ENCODE data around the gene KRT26.

DNA sequence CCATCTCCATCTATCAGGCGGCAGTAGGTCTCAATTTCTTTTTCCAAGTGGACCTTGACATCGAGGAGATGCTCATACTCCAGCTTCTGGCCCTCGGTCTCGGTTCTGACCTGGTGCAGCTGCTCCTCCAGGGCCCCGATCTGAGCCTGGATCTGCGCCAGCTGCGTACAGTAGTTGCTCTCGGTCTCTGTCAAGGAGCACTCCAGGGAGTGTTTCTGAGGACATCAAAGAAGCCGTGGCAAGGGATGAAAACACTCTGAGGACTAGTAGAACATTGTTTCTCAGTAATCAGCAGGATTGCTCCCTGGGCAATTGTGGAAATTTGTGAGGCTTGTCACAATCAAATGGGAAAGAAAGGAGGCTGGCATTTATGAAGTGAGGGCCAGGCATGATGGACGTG lies 21.8 kb upstream of the KRT26 start:
- TF ChIP-seq POLR2A (IDR thresholded peaks at IDR 0.05) (no peak), EP300 (IDR thresholded peaks at IDR 0.05) (no peak), POLR2AphosphoS5 (IDR thresholded peaks at IDR 0.05) (no peak)
- TF ChIP-seq, protein P1, sequence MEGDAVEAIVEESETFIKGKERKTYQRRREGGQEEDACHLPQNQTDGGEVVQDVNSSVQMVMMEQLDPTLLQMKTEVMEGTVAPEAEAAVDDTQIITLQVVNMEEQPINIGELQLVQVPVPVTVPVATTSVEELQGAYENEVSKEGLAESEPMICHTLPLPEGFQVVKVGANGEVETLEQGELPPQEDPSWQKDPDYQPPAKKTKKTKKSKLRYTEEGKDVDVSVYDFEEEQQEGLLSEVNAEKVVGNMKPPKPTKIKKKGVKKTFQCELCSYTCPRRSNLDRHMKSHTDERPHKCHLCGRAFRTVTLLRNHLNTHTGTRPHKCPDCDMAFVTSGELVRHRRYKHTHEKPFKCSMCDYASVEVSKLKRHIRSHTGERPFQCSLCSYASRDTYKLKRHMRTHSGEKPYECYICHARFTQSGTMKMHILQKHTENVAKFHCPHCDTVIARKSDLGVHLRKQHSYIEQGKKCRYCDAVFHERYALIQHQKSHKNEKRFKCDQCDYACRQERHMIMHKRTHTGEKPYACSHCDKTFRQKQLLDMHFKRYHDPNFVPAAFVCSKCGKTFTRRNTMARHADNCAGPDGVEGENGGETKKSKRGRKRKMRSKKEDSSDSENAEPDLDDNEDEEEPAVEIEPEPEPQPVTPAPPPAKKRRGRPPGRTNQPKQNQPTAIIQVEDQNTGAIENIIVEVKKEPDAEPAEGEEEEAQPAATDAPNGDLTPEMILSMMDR (IDR thresholded peaks at IDR 0.05), result no peak

All from stomach (tissue), 4 donors.